T-helper 2 cell treated with Interferon-gamma antibody and Interleukin-4, amounts not matched to agents 100 ng/mL and 5 ng/mL, for 36 hours (primary cell): ENCODE data around the gene FAM193B. TPM values are rescaled to one million over a fixed set of nuclear protein-coding genes. Genes with fewer than 3 reads are reported as not detected.

ENCODE experiments used
- intact Hi-C: fragments of 100-400 bp; cut with micrococcal nuclease; formaldehyde crosslinking; loops from one replicate; pipeline ENCODE4 v1.15.1; 2023
- total RNA-seq: library from RNA; stranded (reverse); gene quantifications from 2 replicates; pipeline ENCODE4 v1.2.3, GENCODE V29; 2022

Gene FAM193B
- total RNA-seq, 1 donor from 2014 or later: 91.1 TPM

DNA sequence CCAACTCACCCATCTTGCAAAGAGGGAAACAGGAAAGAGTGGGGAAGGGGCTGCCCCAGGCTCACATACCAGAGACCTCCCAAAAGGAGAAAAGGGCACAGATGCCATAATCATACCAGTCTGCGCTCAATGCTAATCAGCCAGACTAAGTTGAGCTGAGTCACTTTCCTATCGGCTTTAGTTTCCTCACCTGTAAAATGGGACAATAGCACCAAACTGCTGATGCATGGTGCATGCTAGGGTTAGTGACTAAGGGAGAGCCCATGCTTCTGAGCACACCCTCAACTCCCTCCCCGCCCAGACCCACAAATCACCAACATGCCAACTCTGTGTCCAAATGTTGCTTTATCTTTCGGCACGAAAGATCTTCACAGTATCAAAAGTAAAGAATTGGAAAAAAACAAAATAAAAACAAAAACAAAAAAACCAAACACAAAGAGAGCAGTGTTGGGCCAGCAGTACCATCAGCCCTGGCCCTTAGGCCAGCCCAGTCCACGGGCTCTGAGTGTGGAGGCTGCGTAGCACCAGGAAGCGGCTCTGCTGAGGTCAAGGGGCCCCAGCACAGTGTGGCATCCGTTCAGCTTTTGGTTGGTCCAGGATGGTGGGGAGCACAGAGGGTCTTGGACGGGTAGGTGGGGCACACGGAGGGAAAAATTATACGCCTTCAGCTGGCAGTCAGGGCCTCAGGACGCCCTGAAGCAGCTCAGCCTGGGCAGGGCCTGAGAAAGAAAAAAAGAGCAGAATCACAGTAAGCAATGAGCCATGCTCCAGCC is 34.7 kb downstream of the FAM193B start:
- intact Hi-C loops: loop anchor here (5.0 kb wide), 1 partner anchor 73 kb away; the partner anchor contains the start of gene TMED9

DNA sequence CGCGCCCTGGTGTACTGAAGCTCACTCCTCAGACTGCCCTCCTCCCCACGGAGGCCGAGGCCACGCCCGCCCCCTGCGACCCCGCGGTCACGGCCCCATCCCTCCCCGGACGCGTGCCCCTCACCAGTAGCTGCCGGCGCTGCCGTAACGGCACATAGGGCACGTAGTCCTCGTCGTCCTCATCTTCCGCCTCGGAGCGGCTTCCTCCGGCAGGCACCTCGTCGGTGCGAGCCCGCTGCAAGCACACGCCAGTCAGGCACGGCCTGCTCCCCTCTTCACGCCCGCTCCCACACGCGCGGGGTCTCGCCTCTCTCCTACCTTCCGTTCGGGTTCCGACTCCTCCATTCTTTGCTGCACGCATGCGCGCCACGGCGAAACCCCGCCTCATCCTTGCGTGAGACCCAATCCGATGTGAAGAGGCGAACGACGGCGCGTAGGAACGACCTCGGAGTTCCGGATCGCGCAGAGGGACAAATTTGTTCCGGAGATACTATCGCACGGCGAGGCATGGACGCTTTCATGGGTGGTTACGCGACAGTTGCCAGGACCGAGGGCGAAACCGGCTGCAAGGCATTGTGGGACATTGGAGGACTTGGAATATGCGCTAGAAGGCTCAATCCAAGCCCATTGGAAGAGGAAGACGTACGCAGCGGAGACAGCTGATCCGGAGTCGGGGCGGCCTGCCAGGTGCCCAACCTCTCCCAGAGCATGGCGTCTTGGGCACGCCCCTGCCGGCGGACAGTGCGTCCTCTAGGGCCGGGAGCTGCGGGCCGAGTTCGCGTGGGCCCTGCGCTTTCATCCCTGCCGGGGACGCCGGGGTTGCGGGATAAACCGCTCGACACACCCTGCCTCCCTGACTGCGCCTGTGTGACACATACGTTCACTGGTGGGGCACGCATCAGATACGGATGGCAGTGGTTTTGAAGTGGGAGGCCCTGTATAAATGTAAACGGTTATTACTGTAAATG is 37.5 kb downstream of the FAM193B start, which contains the start of gene DDX41:
TSS of gene DDX41 (minus strand) at position 361 of the 968 bp plus-strand sequence. CDS start at position 345, 16 bp downstream.
- intact Hi-C loops: loop anchor here (1.0 to 5.0 kb wide), 4 partner anchors 20 to 160 kb away; partner anchors contain the start of genes FAM193B, PDLIM7, RGS14 and TMED9

DNA sequence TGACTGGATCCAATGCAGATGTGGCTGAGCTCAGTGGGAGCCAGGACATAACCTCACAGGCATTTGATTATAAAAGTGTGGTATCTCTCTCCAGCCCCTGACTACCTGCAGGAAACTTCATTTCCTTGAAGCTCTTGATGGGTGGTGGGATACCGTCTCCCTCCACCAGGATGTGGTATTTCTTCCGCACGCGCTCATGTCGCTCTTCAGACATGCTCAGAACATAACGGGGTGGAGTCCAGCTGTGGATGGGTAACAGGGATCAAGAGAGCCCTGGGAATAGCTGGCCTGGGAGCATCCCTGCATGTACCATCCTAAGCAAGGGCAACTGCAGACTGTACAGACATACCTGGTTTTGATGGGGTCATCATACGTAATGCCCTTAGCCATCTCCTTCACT is 38.8 kb downstream of the FAM193B start:
- intact Hi-C loops: loop anchor here (5.0 kb wide), 1 partner anchor 77 kb away; the partner anchor contains the start of gene TMED9

DNA sequence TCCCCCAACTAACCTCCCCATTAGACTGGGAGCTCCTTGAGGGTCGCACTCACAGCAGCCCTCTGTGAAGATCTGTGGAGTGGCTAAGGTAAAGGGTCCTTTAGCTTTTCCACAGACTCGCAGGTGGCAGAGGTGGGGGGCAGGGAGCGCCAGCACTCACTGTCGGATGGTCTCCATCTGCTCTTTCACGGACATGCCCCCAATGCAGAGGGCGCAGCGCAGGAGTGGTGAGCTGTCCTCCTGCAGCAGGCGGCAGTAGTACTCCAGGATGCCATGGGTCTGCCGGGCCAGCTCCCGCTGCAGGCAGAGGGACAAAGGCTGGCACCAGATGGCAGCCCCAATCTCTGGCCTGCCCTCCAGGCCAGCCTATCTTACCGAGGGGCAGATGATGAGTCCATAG is 39.8 kb downstream of the FAM193B start:
- intact Hi-C loops: no loop called here

DNA sequence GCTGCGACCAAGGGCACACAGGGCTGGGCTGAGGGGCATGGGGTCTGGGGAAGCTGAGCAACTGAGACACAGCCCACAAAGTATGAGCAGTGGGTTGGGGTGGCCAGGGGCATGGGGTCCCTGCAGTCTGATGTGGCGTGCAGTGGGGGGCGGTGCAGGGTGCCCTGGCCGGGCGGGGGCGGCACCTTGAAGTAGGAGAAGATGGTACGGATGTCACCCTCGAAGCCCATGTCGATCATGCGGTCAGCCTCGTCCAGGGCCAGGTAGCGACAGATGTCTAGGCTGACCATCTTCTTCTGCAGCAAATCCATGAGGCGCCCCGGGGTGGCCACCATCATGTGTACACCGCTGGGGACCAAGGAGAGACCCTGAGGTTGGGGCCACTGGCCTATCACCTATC is 40.9 kb downstream of the FAM193B start:
- intact Hi-C loops: no loop called here

DNA sequence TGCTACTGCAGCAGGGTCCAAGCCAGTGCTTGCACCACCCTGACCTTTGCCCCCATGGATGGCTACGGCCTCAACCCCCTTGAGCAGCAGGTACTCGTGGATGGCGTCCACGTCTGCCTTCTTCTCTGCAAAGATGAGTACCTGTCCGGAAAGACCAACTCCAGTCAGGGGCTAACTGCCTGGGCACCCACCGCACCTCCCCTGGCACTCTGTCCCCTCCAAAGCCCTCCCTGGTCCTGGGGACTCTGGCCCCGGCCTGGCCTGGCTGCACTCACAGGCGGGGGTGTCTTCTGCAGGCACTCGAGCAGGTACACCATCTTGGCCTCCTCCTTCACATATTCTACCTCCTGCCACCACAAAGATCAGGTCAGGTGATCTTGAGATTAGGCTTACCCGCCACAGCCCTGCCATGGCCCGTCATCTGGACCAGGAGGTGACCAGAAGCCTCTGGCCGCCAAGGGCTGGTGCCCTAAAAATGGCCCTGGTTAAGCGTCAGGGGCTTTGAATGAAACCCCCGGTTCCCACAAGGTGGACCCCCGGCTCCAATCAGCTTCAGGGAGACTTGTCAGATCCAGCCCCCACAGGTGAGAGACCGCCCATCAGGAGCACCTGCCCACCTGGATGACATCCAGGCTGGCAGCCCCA is 41.5 kb downstream of the FAM193B start:
- intact Hi-C loops: no loop called here

DNA sequence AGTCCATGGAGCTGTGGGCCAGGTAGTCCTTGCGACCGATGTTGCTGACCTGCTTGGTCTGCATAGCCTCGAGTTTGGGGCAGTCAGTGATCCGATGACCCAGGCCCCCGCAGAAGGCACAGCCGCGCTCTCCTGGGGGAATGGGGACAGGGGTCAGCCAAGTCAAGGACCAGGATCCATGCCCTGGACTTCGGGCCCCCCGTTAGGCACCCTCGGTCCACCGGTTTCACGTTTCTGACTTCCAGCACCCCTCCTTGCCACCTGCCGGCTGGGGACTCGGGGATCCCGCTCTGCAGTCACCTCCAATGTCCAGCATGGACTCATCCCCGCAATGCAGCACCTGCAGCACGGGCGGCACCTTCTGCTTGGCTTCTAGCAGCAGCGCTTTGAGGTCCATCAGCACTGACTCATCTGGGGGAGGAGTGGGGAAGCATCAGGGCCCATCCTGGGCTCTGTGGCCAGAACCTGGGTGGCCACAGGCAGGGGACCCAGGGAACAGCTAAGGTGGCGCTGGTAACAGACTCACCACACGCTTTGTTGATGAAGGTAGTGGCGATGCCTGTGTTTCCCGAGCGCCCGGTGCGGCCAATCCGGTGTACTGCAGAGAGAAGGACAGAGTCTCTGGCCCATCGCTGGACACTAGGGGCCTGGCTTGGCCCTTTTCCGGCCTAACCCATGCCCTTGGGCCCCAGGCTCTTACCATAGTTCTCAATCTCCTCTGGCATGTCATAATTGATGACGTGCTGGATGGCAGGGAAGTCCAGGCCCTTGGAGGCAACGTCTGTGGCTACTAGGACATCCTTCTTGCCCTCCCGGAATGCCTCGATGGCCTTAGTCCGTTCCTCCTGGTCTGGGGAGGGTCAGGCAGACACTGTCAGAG is 42.3 kb downstream of the FAM193B start:
- intact Hi-C loops: no loop called here

DNA sequence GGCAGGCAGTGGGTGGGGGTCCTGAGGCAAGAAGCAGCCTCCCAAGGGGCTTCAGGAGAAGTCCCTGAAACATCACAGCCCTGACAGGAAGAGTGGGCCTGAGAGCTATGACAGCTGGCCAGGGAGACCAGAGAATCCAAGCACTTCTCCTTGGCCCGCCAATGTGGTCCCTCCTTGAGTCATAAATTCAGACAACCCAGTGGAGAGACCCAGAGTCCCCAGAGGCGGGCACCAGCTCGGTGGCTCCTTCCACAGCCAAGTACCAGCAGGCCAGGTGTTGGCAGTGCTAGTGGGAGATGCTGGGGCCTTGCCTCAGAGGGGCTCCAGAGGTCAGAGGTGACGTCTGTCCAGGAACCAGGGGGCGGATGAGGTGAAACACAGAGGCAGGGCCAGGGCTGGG is 43.2 kb downstream of the FAM193B start:
- intact Hi-C loops: no loop called here

DNA sequence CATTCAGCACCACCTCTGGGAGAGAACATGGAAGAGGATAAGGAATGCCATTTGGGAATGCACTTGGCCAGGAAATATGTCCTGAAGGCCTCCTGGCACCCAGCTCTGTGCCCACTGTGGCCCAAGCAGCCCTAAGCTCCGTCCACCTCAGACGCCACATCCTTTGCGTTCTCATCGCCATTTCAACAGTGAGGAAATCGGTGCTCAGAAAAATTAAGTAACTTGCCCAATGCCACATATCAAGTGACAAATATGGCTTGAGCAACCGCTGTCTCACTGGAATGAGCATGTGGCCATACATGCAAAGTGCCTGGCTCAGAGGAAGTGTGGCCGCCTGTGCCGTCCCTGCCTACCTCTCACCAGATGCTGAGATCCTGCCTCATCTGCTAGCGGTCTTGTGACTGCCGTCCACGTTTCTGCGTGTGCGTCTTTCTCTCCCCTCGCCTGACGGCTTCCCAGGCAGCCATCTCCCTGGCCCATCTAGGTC is 43.8 kb downstream of the FAM193B start:
- intact Hi-C loops: no loop called here

DNA sequence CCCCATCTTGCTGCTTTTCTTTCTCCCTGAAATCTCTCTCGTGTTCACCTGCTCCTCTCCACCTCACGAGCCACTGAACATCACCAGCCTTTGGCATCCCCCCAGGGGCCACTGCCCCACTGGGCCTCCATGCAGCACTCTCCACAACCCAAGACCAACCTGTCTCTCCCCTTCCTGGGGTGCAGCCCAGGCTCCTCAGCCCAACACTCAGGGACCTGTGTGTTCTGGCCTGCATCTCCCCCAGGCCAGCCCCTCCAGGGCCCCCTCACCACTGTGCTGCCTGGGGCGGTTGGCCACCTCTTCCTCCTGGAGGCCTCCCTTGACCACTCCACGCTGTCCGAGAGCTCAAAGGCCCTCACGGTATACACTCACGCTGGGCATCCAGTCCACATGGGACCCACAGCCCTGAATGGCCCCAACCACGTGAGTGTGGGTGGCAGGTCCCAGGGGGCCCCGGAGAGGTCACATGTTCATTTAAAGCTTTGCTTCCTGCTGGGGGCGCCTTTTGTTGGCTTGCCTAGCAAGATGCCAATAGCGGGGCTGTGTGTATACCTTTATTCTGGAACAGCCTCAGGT is 44.3 kb downstream of the FAM193B start:
- intact Hi-C loops: no loop called here

DNA sequence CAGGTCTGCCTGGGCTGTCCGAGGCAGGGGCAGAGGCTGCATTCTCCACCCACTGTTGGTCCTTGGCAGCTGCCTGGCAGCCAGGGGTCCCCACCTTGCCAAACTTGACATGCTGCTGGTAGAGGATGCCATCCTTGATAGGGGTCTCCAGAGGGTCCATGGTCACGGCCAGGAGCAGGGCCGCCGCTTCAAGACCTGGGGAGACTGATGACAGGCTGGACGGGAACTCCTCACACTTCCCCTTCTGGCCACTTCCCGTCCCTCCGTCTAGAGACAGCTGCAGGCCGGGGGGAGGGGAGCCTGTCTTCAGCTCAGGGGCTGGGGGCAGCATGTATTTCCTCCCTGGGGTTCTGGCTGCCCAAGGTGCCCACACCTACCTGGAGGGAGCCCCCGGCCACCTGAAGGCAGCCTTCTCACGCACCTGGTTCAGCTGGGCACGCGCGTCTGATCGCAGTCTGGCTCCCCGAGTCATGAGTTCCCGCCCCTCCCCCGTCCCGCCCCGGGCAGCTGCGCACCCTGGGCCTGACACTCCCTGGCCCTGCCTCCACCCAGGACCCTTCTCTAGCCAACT is 44.9 kb downstream of the FAM193B start, which contains the start of gene DOK3:
TSS of gene DOK3 (minus strand) at position 446 of the 571 bp plus-strand sequence. CDS start at position 160, 286 bp downstream.
- intact Hi-C loops: no loop called here

DNA sequence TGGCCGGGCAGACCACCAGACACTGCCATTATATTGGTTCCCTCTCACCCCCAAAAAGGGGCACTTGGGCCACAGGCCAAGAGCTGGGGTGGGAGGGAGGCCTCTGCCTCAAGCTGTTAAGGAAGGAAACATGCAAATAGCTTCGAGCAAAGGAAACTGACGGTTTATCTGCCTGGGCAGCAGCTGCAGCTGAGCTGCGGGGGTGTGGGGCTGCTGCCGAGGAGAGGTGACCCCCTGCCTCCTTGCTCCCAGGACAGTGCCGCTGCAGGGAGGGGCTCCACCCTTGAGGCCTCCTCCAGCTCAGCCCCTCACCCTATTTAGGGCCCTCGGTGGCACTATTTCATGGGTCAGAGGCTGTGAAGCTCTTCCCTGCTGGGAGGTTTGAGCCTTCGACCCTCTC is 45.5 kb downstream of the FAM193B start:
- intact Hi-C loops: no loop called here

DNA sequence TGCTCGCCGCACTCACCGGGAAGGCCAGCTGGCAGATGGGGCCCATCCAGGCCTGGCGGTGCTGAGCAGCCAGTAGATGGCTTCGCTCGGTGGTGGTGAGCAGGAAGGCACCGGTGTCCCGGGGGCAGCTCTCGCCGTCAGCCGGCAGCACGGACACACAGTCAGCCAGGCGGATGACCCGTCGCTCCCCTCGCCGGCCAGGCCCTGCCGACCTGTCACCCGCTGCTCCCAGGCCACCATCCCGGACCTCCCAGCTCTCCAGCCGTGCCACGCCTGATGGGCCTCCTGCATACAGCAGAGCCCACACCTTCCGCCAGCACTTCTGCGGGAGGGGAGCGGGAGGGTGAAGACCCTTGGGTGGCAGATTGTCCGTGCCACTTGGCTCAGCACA is 46.1 kb downstream of the FAM193B start:
- intact Hi-C loops: no loop called here

DNA sequence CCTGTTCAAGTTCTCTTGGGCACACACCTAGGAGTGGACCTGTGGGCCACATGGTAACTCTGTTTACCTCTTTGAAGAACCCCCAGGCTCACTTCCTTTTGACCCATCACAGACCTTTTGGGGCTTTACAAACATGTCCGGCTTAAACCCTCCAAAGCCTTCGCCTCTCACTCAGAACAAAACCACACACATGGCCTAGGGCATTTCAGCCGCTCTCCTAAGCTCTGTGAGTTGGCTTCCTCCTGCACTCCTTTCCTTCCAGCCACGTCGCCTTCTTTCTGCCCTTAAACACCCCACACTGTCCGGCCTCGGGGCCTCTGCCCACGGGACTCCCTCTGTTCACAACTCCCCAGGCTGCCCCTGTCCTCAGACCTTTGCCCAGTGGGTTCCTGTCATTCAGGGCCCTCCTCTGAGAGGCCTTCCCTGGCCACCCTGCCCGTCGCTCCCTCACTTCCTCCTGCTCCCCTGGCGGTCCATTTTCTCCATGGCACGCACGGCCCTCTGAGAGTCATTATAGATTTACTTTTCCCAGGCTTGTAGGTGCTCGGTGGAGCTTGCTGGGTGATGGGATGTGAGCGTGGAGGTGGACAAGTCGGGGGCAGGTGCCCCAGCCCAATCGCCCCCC is 46.7 kb downstream of the FAM193B start:
- intact Hi-C loops: no loop called here

DNA sequence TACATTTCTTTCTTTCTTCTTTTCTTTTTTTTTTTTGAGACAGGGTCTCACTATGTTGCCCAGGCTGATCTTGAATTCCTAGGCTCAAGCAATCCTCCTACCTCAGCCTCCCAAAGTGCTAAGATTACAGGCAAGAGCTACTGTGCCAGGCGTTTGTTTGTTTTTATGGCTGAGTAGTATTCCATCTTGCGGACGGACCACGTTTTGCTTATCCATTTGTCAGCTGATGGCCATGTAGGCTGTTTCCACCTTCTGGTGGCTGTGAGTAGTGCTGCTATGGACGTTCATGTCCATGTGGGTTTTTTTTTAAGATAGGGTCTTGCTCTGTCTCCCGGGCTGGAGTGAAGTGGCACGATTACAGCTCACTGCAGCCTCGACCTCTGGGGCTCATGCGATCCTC is 47.2 kb downstream of the FAM193B start:
- intact Hi-C loops: no loop called here

DNA sequence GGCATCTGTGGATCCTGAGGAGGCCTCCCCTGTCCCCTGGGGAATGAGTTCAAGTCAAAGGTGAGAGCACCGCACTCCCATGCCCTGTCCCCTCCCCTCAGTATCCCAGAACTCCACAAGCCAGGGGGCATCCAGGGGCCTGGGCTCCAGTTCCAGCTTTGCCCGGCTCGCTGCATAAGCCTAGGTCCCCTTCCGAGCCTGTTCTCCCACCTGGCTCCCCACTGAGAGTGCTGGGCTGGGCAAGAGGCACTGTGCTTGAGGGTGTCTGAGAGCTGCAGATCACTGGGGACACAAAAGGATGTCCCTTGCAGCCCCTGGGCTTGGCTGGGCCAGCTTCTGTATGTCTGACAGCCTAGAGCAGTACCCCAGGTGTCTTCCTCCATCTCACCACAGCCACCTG is 49.3 kb downstream of the FAM193B start:
- intact Hi-C loops: no loop called here

DNA sequence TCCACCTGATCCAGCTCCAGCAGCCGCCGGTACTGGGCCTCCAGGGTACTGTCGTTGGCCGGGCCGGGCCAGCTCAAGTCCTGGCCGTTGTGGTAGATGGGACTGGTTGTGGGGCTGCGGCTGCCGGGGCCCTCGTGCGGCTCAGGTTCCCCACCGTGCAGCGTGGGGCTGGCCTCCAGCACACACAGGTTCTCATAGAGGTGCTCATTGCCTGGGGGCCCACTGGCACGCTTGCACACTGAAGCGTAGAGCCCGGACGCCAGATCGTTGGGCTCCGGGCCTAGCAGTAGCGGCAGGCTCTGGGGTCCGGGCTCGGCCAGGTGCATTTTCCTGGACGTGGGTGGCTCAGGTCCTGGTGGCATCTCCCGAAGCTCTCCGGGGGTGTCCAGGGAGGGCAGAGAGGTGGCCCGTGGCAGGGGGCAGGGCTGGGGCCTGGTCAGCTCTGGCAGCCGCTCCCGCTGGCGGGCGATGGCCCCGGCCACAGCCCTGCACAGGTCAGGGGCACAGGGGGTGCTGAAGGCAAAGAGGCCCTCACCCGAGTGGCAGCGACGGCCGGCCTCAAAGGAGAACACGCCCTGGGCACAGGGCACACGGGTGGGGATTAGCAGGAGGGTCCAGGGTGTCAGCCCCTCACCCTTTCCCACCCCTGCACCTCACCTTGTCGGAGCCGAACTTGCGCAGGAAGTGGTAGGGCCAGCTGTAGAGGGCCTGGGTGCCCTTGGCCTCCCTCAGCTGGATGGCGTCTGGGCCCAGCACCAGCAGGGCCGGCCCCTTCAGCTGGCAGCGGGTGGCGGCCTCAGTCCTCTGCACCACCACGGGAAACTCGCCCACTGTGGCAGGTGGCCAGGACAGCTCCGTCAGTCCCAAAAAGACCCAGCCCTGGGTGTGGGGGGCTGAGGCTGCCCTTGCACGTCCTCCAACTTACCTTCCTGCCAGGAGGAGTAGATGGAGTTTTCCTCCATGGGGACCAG is 50.0 kb downstream of the FAM193B start:
- intact Hi-C loops: no loop called here
